ENCODE data around the gene GFRA1.

GFRA1 gene

DNA sequence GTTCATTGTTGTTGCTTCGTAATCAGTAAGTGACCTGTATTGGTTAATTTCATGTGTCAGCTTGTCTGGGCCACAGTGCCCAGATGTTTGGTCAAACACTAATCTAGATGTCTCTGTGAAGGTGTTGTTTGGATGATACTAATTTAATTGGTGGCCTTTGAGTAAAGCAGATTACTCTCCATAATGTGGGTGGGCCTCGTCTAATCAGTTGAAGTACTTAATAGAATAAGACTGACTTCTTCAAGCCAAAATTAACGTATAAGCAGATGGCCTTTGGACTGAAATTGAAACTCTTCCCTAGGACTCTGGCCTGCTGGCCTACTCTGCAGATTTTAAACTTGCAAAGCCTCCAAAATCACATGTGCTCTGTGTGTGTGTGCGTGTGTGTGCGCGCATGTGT, 245.7 kb downstream of the GFRA1 start:
- DNase-seq (ENCODE audit: low read depth), result no peak

DNA sequence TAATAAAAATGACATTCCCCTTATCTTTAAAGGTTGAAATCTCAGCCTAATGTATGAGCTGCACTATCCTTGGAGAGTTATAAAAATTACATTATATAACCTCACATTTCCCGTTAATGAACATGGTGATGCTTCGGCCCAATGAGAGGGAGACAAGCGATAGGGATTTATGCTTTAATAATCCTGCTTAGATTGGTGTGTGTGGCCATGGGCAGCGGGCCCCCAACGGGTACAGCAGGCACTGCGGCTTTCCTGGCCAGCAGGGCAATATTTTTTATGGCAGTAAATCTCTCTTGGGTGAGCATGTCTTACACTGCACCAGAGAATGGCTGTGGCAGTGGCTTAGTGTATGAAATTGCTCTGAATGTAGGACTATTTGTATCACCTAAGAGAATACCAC, 246.3 kb downstream of the GFRA1 start:
- no peak for DNase-seq (ENCODE audit: low read depth)

DNA sequence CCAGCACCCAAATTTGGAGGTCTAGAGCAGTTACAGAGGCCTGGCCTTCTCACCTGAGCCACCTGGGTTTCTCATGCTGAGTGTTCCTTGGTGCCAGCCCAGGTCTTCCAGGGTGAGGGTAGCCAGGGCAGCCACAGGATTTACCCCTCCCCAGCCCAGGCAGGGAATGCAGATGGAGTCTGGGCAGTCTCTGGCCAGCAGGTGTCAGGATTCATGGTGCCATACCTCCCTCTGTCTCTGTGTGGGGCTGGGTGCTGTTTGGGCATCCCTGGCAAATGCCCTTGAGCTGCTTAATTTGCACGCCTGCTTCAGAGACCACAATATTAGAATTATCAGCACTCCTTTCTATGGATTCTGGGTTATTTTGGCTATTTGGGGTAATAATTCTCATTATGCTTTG, 246.7 kb downstream of the GFRA1 start:
- DNase-seq (ENCODE audit: low read depth), result no peak

DNA sequence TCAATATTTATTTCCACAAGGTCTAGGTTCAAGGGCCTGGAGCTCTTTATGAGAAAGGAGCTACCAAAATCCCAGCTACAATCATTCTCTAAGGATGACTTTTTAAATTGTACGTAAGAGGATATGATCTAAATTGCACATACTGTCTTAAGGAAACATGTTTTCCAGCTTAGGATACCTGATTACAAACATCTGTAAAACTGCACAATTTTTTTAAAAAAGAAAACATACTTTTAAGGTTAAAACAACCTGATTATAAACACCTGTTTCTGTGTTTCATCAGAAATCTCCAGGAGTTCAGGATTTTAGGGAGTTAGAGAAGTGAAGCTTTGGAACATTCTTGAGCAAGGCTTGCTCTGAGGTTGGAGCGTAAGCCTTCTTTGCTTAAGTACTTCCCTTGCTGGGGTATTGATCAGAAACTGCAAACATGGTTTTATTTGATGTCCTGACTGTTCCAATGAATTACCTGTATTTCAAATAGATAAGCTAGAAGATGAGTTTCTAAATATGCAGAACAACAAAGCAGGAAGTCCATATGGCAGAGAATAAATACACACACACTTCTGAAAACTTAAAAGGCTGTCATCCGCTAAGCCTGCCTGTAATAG, 248.6 kb downstream of the GFRA1 start:
- DNase-seq (ENCODE audit: low read depth), result no peak

DNA sequence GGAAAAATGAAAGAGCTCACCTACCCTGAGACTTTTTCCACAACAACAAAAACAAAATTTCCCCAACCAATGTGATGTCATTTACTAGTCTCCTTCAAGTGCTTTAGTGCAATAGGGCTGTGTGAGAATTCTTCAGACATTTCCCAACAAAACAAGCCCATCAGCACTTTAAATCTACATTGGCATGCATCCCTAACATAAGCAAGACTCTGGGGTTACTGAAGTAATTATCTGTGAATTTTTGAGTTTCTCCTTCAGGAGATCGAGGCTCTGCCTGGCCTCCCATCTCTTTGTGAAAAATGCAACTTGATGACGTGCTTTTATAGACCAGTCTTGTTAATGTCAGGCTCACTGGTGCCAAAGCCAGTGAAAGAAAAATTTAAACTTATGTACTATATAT, 255.6 kb downstream of the GFRA1 start:
- DNase-seq (ENCODE audit: low read depth), result no peak

DNA sequence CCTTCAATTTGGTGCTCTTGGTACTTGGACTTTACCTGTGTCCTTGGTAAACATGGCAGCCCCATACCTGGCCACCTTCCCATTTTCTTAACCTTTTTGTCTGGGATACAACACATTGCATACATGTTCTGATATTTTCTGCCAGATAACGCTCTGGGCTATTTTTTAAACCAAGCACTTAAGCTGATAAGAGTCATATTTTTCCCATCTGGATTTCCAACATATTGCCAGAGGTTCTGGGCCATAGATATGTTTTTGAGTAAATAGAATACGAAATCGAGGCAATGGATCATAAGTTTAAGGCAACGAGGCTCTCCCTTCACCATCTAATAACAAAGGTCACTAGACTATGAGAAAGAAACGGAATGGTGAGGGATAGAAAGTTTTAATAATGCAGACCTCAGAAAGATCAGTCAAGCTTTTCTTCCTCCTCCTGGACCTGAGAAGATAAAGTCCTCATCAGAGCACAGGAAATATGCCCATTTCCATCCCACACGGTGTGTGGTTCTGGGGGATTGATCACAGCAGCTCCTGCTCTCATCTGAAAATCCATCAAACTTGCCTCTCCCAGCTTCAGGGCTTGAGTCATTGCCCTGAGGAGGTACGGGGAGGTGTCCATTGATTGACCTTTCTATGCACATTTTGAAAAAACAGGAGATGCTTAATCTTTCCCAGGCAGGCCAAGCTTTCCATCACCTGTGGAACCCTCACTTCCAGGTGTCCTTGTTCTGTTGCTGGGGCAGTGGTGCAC, 257.2 kb downstream of the GFRA1 start:
- DNase-seq (ENCODE audit: low read depth), result no peak

DNA sequence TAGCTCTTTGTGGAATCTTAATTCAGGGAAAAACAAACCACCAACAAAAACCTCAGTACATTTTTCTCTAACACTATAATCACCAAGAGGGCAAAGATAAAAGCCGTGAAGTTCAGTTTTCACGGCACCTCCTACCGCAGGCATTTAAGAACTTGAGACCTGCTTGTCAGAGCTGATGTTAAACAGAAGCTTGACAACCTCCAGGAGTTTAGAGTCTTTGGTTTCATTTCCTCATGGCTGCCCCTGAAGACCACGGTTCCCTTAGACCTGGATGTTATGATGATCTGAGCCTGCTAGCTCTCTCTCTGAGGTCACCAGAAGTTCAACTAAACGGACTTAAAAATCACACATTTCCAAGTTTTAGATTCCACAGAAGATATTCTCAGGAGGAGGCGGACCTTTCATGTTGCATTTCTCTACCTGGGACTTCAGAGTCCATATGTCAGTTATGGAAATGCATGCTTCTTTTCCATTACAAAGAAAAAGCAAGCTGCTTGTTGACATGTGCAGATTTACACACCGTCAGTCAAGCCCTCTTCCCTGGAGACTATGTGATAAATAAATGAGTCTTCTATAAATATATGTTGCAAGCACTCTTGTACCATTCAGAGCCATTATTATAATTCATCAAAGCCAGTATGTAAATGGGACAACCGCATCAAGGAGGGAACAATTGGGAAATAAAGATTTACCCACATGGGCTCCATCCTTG, 258.0 kb downstream of the GFRA1 start:
- DNase-seq (ENCODE audit: low read depth), result no peak

DNA sequence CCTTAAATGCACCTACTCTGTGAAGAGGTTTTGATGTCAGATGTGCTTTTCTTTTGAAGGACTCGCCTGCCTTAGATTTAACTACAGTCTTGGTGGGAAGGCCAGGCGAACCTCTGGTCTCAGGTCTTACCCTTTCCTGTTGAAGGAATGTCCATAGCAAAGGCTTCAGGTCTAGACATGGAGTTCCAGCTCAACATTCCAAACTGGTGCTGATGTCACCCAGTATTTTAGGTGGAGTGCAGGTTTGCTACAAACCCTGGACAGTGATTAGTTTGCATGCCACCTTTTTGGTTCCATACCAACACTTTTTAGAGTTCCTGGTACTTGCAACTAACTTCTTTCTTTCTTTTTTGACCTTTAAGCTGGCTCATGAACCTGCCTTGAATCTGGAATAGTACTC, 258.7 kb downstream of the GFRA1 start:
- no peak for DNase-seq (ENCODE audit: low read depth)

DNA sequence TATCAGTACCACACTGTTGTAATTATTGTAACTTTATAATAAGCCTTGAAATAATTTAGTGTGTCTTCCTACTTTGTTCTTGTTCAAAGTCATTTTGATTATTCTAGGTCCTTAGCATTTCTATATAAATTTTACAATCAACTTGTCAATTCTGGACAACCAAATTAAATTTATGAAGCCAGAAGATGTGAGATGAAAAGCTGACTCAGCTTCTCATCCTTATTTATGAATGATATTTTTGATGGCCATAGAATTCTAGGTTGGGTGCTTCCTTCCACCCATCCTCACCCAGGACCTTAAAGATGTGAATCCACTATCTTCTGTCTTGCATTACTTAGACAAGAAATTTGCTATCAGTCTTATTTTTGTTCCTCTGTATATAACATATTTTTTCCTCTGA, 261.1 kb downstream of the GFRA1 start:
- DNase-seq (ENCODE audit: low read depth), result no peak

DNA sequence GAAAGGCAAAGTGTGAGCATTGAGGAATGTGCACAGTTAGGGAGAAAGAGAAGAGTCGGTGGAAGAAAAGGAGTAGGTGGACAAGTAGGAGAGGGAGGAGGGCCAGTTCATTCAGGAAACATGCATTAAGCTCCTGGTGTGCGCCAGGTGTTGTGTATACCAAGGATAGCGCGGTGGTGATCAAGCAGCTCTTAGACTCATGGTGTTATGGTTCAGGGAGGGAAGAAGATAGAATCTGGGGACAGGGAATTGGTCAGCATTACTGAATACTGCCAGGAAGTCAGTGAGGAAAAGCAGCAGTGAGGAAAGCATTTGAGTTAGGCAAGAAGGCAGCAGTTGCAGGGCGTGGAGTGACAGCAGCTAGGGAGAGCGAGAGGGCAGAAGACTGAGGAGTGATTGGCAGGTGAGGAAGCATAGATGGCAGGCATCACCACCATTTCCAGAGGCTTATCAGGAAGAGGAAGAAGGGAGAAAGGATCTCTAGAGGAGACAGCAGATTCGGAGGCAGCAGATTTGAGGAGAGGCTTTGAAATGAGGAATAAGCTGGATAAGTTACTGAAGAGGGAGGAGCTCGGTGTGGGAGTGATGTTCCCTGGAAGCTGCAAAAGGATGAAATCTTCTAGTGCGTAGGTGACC, 265.6 kb downstream of the GFRA1 start:
- DNase-seq (ENCODE audit: low read depth), result no peak
